Measurements from ENCODE around the gene RND2.
"Not testable (repeated sequence)": the region's sequence is repeated elsewhere in the genome, so short reads cannot be mapped to it uniquely, and the experiment has no call there.

Gene RND2

GRCh38 chr17:43027091-43028032, 2.3 kb downstream of the RND2 start:
- no peak for DNase-seq
- no peak for TF ChIP-seq GATA1 (IDR thresholded peaks at IDR 0.05; ENCODE audit: low read depth, low read length)
- TF ChIP-seq POLR2A (IDR thresholded peaks at IDR 0.05; ENCODE audit: low read length): no peak

GRCh38 chr17:43028221-43028861, 3.3 kb downstream of the RND2 start:
- TF ChIP-seq GATA1 (IDR thresholded peaks at IDR 0.05; ENCODE audit: low read depth, low read length) (no peak), POLR2A (IDR thresholded peaks at IDR 0.05; ENCODE audit: low read length) (no peak)
- DNase-seq: no peak

GRCh38 chr17:43030137-43030767, 5.2 kb downstream of the RND2 start:
- DNase-seq: no peak
- TF ChIP-seq GATA1 (IDR thresholded peaks at IDR 0.05; ENCODE audit: low read depth, low read length): no peak

- TF ChIP-seq GATA1 (IDR thresholded peaks at IDR 0.05; ENCODE audit: low read depth, low read length): no peak
- no peak for TF ChIP-seq POLR2A (IDR thresholded peaks at IDR 0.05; ENCODE audit: low read length)
- DNase-seq: no peak
These were observed 6.6 kb downstream of the RND2 start for GRCh38 chr17:43031666-43032065.

- no peak for DNase-seq
- TF ChIP-seq POLR2A (IDR thresholded peaks at IDR 0.05; ENCODE audit: low read length) (no peak), GATA1 (IDR thresholded peaks at IDR 0.05; ENCODE audit: low read depth, low read length) (no peak)
These were observed 9.2 kb downstream of the RND2 start for GRCh38 chr17:43033948-43034881.

- DNase-seq: no peak
- TF ChIP-seq GATA1 (IDR thresholded peaks at IDR 0.05; ENCODE audit: low read depth, low read length) (no peak), POLR2A (IDR thresholded peaks at IDR 0.05; ENCODE audit: low read length) (no peak)
These were observed 9.9 kb downstream of the RND2 start for GRCh38 chr17:43034894-43035293.

GRCh38 chr17:43039646-43040045, 14.6 kb downstream of the RND2 start:
- DNase-seq: no peak
- TF ChIP-seq POLR2A (IDR thresholded peaks at IDR 0.05; ENCODE audit: low read length): no peak

GRCh38 chr17:43040655-43041054, 15.6 kb downstream of the RND2 start:
- no peak for DNase-seq
- TF ChIP-seq POLR2A (IDR thresholded peaks at IDR 0.05; ENCODE audit: low read length) (no peak), GATA1 (IDR thresholded peaks at IDR 0.05; ENCODE audit: low read depth, low read length) (no peak)

- DNase-seq: peak; percentile 24 to 55
- TF ChIP-seq POLR2A (IDR thresholded peaks at IDR 0.05; ENCODE audit: low read length): no peak
- TF ChIP-seq GATA1 (IDR thresholded peaks at IDR 0.05; ENCODE audit: low read depth, low read length): no peak
These were observed 17.1 kb downstream of the RND2 start for GRCh38 chr17:43042025-43042628.

- TF ChIP-seq GATA1 (IDR thresholded peaks at IDR 0.05; ENCODE audit: low read depth, low read length): no peak
- TF ChIP-seq POLR2A (IDR thresholded peaks at IDR 0.05; ENCODE audit: low read length): no peak
- DNase-seq: no peak
These were observed 18.3 kb downstream of the RND2 start for GRCh38 chr17:43043307-43043706.

GRCh38 chr17:43044024-43044423, 19.0 kb downstream of the RND2 start:
- no peak for DNase-seq
- TF ChIP-seq POLR2A (IDR thresholded peaks at IDR 0.05; ENCODE audit: low read length): no peak
- TF ChIP-seq GATA1 (IDR thresholded peaks at IDR 0.05; ENCODE audit: low read depth, low read length): no peak

- DNase-seq: no peak
These were observed 26.9 kb downstream of the RND2 start for GRCh38 chr17:43051969-43052368.

GRCh38 chr17:43053008-43053407, 28.0 kb downstream of the RND2 start:
- not testable (repeated sequence) for DNase-seq

More at GRCh38 chr17:43051969-43052368, 26.9 kb downstream of the RND2 start:
- TF ChIP-seq POLR2A (IDR thresholded peaks at IDR 0.05; ENCODE audit: low read length): no peak
- no peak for TF ChIP-seq GATA1 (IDR thresholded peaks at IDR 0.05; ENCODE audit: low read depth, low read length)

All from erythroblast (primary cell).